SK-N-SH (cell line): Measurements from ENCODE around the gene RAD51B. TPM values are rescaled to one million over a fixed set of nuclear protein-coding genes. Genes with fewer than 3 reads are reported as not detected.

Experiments
- CTCF ChIA-PET: fragments of 300-600, 350-600 bp; formaldehyde crosslinking; extraction: SDS; loops from one replicate; lab custom pipeline; 2021; lab: Yijun Ruan, JAX
- POLR2A ChIA-PET: fragments of 350-600 bp; sonication (Branson Sonifier 250); formaldehyde crosslinking; extraction: SDS; loops from one replicate; lab custom pipeline; 2020; ENCODE audit warnings: antibody characterized with exemption, inconsistent platforms; lab: Yijun Ruan, JAX
- DNase-seq: peaks from one replicate; pipeline ENCODE4 v3.0.0; 2012
- H2AFZ ChIP-seq: fragments of 200-600 bp; sonication (generic); 2 replicates; pipeline ENCODE4 v1.8.1; 2016; ENCODE audit warnings: antibody characterized with exemption, mild to moderate bottlenecking, low read depth
- H3F3A ChIP-seq: fragments of 200-600 bp; sonication (generic); replicated peaks from 2 replicates; pipeline ENCODE3; 2016; ENCODE audit warnings: antibody characterized with exemption, mild to moderate bottlenecking; ENCODE audit not compliant: insufficient read depth
- H3K27ac ChIP-seq, 2 experiments: fragments of 200-500 bp in 1 of 2; fragments of 200-600 bp in 1 of 2; sonication (Bioruptor generic) in 1 of 2; sonication (generic), shearing (Covaris generic) in 1 of 2; 2 replicates each; pipeline versions ENCODE4 v1.5.1 to v1.6.1; 2014 to 2016; ENCODE audit warnings: low read depth in 2 of 2, inconsistent platforms in 1 of 2, low read length in 1 of 2, mild to moderate bottlenecking in 1 of 2, mixed read lengths in 1 of 2
- H3K27me3 ChIP-seq: fragments of 200-600 bp; sonication (generic), shearing (Covaris generic); 2 replicates; pipeline ENCODE4 v1.6.1; 2016; ENCODE audit warnings: mixed run types; ENCODE audit not compliant: insufficient read depth
- H3K36me3 ChIP-seq, 2 experiments: fragments of 200-500 bp in 1 of 2; fragments of 200-600 bp in 1 of 2; sonication (Bioruptor generic) in 1 of 2; sonication (generic) in 1 of 2; replicated peaks in 1 of 2; 2 replicates each; pipeline versions ENCODE3 to v1.5.1; 2014 to 2016; ENCODE audit warnings: low read length in 1 of 2, mild to moderate bottlenecking in 1 of 2; ENCODE audit not compliant: insufficient read depth in 2 of 2, control insufficient read depth in 1 of 2
- H3K4me1 ChIP-seq, 2 experiments: fragments of 200-500 bp in 1 of 2; fragments of 200-600 bp in 1 of 2; sonication (Bioruptor generic) in 1 of 2; sonication (generic), shearing (Covaris generic) in 1 of 2; 2 replicates each; pipeline versions ENCODE4 v1.5.1 to v1.6.1; 2014 to 2016; ENCODE audit warnings: low read depth in 1 of 2, low read length in 1 of 2, mixed run types in 1 of 2; ENCODE audit not compliant: insufficient read depth in 2 of 2, control insufficient read depth in 1 of 2
- H3K4me2 ChIP-seq: fragments of 200-600 bp; sonication (generic), shearing (Covaris generic); 2 replicates; pipeline ENCODE4 v1.6.1; 2017; ENCODE audit warnings: mixed run types
- H3K4me3 ChIP-seq, 2 experiments: fragments of 200-500 bp in 1 of 2; fragments of 200-600 bp in 1 of 2; sonication (Bioruptor generic) in 1 of 2; sonication (generic), shearing (Covaris generic) in 1 of 2; 2 replicates each; pipeline versions ENCODE4 v1.5.1 to v1.8.1; 2014 to 2016; ENCODE audit warnings: low read depth in 2 of 2, inconsistent platforms in 1 of 2, low read length in 1 of 2, mild to moderate bottlenecking in 1 of 2, mixed read lengths in 1 of 2, moderate library complexity in 1 of 2
- H3K79me2 ChIP-seq: fragments of 200-600 bp; sonication (generic); 2 replicates; pipeline ENCODE4 v1.8.1; 2017; ENCODE audit warnings: mild to moderate bottlenecking; ENCODE audit not compliant: insufficient read depth
- H3K9ac ChIP-seq: fragments of 200-600 bp; sonication (generic); 2 replicates; pipeline ENCODE4 v1.6.1; 2017; ENCODE audit warnings: mixed run types
- H3K9me2 ChIP-seq: fragments of 200-600 bp; sonication (generic); 2 replicates; pipeline ENCODE4 v1.6.1; 2017; ENCODE audit warnings: mixed run types
- H3K9me3 ChIP-seq: fragments of 200-600 bp; sonication (generic); 2 replicates; pipeline ENCODE4 v1.6.1; 2017; ENCODE audit warnings: mixed run types, mild to moderate bottlenecking, moderate library complexity
- H4K20me1 ChIP-seq: fragments of 200-600 bp; sonication (generic); 2 replicates; pipeline ENCODE4 v1.6.1; 2017; ENCODE audit warnings: mild to moderate bottlenecking, mixed run types; ENCODE audit not compliant: insufficient read depth
- CTCF ChIP-seq: fragments of 200-600 bp; sonication (generic); IDR thresholded peaks from 2 replicates; pipeline ENCODE4 v1.6.1; 2017; ENCODE audit warnings: antibody characterized with exemption, mild to moderate bottlenecking, moderate library complexity
- EP300 ChIP-seq, 2 experiments: IDR thresholded peaks; 2 replicates each; pipeline versions ENCODE4 v1.4.0 to v1.6.1; 2012; ENCODE audit warnings: borderline replicate concordance in 1 of 2, low read depth in 1 of 2, low read length in 1 of 2
- EZH2phosphoT487 ChIP-seq: fragments of 200-600 bp; sonication (generic); IDR thresholded peaks from 2 replicates; pipeline ENCODE4 v1.6.1; 2017; ENCODE audit warnings: low read depth, mixed run types, mild to moderate bottlenecking, antibody characterized with exemption, moderate library complexity, borderline replicate concordance
- FOSL2 ChIP-seq: IDR thresholded peaks from 2 replicates; pipeline ENCODE4 v1.4.0; 2012; ENCODE audit warnings: low read depth, mild to moderate bottlenecking, moderate library complexity, borderline replicate concordance
- FOXJ3 ChIP-seq: sonication (generic); formaldehyde crosslinking; IDR thresholded peaks from 2 replicates; pipeline ENCODE4 v1.5.1; 2020; ENCODE audit warnings: mild to moderate bottlenecking, missing genetic modification reagents
- FOXM1 ChIP-seq: IDR thresholded peaks from 2 replicates; pipeline ENCODE4 v1.4.0; 2012; ENCODE audit warnings: low read depth, mild to moderate bottlenecking
- JUND ChIP-seq: IDR thresholded peaks from 2 replicates; pipeline ENCODE4 v1.4.0; 2012
- MXI1 ChIP-seq: IDR thresholded peaks from 2 replicates; pipeline ENCODE4 v1.6.1; 2012; ENCODE audit warnings: mild to moderate bottlenecking, low read depth, low read length, improper control_type of control experiment
- NFIC ChIP-seq: IDR thresholded peaks from 2 replicates; pipeline ENCODE4 v1.4.0; 2012; ENCODE audit warnings: borderline replicate concordance
- NRF1 ChIP-seq: IDR thresholded peaks from 2 replicates; pipeline ENCODE4 v1.6.1; 2012; ENCODE audit warnings: low read depth, mild to moderate bottlenecking, low read length
- RAD21 ChIP-seq: IDR thresholded peaks from 2 replicates; pipeline ENCODE4 v1.6.1; 2012; ENCODE audit warnings: mild to moderate bottlenecking, low read length
- REST ChIP-seq: IDR thresholded peaks from 2 replicates; pipeline ENCODE4 v1.6.1; 2012; ENCODE audit warnings: mild to moderate bottlenecking, low read depth, low read length, moderate library complexity
- RFX5 ChIP-seq: IDR thresholded peaks from 2 replicates; pipeline ENCODE4 v1.6.1; 2012; ENCODE audit warnings: mild to moderate bottlenecking, improper control_type of control experiment, low read length
- SMC3 ChIP-seq: IDR thresholded peaks from 2 replicates; pipeline ENCODE4 v1.6.1; 2012; ENCODE audit warnings: low read depth, low read length, improper control_type of control experiment
- TAF1 ChIP-seq: IDR thresholded peaks from 2 replicates; pipeline ENCODE4 v1.6.1; 2012; ENCODE audit warnings: low read depth, mild to moderate bottlenecking, low read length, moderate library complexity, borderline replicate concordance
- TCF12 ChIP-seq: IDR thresholded peaks from 2 replicates; pipeline ENCODE4 v1.4.0; 2012
- TEAD4 ChIP-seq: IDR thresholded peaks from 2 replicates; pipeline ENCODE4 v1.4.0; 2012; ENCODE audit warnings: mild to moderate bottlenecking, borderline replicate concordance; ENCODE audit not compliant: insufficient read depth
- USF1 ChIP-seq: IDR thresholded peaks from 2 replicates; pipeline ENCODE4 v1.4.0; 2012; ENCODE audit warnings: low read depth, borderline replicate concordance
- YY1 ChIP-seq: IDR thresholded peaks from 2 replicates; pipeline ENCODE4 v1.4.0; 2012; ENCODE audit warnings: low read depth, mild to moderate bottlenecking
- WGBS: methylation state at CpG from one replicate; pipeline ENCODE4 v1.1.6; 2017; ENCODE audit warnings: low lambda C conversion rate; 5-methylcytosine and 5-hydroxymethylcytosine counted together
- polyA plus RNA-seq, 3 experiments: library from polyadenylated mRNA; depleted of rRNA; stranded (reverse); fragments of >200 nt; gene quantifications; 2 replicates each; pipeline ENCODE4 v1.2.3, GENCODE V29; 2012
- TF ChIP-seq, protein P1 (sequence below): IDR thresholded peaks from 2 replicates; pipeline ENCODE4 v1.4.0; 2012; ENCODE audit warnings: low read depth, borderline replicate concordance

The RAD51B gene
- polyA plus RNA-seq, 1 of the 3 experiments (the other 2 are of a cell fraction), result 6.0 TPM

DNA sequence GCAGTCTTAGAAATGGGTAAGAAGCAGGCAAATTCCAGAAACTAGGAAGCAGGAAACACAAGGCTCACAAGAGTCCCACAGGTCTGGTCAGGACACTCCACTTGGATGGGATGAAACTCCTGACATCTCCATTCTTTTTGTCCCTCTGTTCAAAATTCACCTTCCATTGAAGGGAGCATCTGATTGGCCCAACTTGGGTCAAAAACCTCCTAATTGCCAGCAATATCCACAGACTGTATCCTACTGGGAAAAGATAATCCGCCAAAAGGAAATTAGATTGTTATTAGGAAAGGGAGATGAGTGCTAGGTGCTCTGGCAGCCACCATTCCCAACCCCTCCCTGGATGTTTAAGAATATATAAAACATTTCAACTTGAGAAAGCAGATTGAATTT is 716.4 kb downstream of the RAD51B start (continued):
- TF ChIP-seq REST, result no peak
- TF ChIP-seq FOXM1, result no peak
- no peak for TF ChIP-seq EP300 (IDR thresholded peaks at IDR 0.05; ENCODE audit: borderline replicate concordance in 1 of 2, low read depth in 1 of 2, low read length in 1 of 2)
- TF ChIP-seq NRF1, result no peak
- TF ChIP-seq YY1, result no peak
- no peak for TF ChIP-seq SMC3
- TF ChIP-seq, protein P1, sequence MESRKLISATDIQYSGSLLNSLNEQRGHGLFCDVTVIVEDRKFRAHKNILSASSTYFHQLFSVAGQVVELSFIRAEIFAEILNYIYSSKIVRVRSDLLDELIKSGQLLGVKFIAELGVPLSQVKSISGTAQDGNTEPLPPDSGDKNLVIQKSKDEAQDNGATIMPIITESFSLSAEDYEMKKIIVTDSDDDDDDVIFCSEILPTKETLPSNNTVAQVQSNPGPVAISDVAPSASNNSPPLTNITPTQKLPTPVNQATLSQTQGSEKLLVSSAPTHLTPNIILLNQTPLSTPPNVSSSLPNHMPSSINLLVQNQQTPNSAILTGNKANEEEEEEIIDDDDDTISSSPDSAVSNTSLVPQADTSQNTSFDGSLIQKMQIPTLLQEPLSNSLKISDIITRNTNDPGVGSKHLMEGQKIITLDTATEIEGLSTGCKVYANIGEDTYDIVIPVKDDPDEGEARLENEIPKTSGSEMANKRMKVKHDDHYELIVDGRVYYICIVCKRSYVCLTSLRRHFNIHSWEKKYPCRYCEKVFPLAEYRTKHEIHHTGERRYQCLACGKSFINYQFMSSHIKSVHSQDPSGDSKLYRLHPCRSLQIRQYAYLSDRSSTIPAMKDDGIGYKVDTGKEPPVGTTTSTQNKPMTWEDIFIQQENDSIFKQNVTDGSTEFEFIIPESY, result no peak
- no peak for TF ChIP-seq RFX5
- no peak for TF ChIP-seq NFIC
- no peak for TF ChIP-seq RAD21

- CTCF ChIA-PET, result interaction anchor here (1.7 to 2.0 kb wide), 2 partner anchors 19 to 251 kb away, joined by 4 to 6 read pairs; no protein-coding TSS in a partner anchor
- Histone ChIP-seq H3F3A (peaks cover 9% of the 10 kb centered on the region), H3K79me2 (no peaks in the 10 kb centered on the region), H3K4me1 (peaks cover 7 to 14% of the 10 kb centered on the region in 2 experiments; a peak in 1 of 4 replicates), H3K27me3 (no peaks in the 10 kb centered on the region), H4K20me1 (no peaks in the 10 kb centered on the region), H3K27ac (no peak overlapping the region), H3K4me2 (no peak overlapping the region), H3K9me3 (no peaks in the 10 kb centered on the region), H3K4me3 (no peak overlapping the region), H2AFZ (no peak overlapping the region), H3K9ac (no peak overlapping the region), H3K36me3 (no peaks in the 10 kb centered on the region), H3K9me2 (no peaks in the 10 kb centered on the region)
- WGBS, result 85% methylated on average over 2 of the region's 2 CpGs
- DNase-seq, result no peak
- POLR2A ChIA-PET, result no interaction called here
- no peak for TF ChIP-seq EZH2phosphoT487
- no peak for TF ChIP-seq TCF12
- no peak for TF ChIP-seq SMC3
- TF ChIP-seq NFIC, result no peak
- no peak for TF ChIP-seq USF1
- TF ChIP-seq RAD21, result no peak
- no peak for TF ChIP-seq TAF1
- no peak for TF ChIP-seq CTCF
- TF ChIP-seq FOSL2, result no peak
- TF ChIP-seq YY1, result no peak
- TF ChIP-seq MXI1, result no peak
- TF ChIP-seq FOXJ3 (CRISPR knock-in tag), result no peak
- TF ChIP-seq JUND, result no peak
- TF ChIP-seq FOXM1, result no peak
- TF ChIP-seq TEAD4, result no peak
- TF ChIP-seq REST, result no peak
- TF ChIP-seq NRF1, result no peak
These were observed 719.1 kb downstream of the RAD51B start for GRCh38 chr14:68538639-68539038.
